T-helper 9 cell (primary cell): ENCODE results near the gene CCDC74A.
"Not testable (repeated sequence)": the region's sequence is repeated elsewhere in the genome, so short reads cannot be mapped to it uniquely, and the experiment has no call there.

Experiments
- DNase-seq: peaks from one replicate; pipeline ENCODE4 v3.0.0-alpha.2; 2020

Gene CCDC74A

DNA sequence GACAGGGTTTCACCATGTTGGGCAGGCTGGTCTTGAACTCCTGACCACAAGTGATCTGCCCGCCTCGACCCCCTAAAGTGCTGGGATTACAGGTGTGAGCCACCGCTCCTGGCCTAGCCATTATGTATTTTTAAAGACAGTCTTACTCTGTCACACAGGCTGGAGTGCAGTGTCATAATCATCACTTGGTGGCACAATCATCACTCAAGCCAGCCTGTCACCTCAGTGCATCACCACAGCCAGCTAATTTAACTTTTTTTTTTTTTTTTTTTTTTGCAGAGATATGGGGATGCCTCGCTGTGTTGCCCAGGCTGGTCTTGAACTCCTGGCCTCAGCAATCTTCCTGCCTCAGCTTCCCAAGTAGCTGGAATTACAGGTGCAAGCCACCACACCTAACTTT is 24.1 kb upstream of the CCDC74A start:
- not testable (repeated sequence) for DNase-seq

- not testable (repeated sequence) for DNase-seq
These were observed 23.5 kb upstream of the CCDC74A start for GRCh38 chr2:131504082-131504750.

- DNase-seq: no peak
These were observed 18.1 kb upstream of the CCDC74A start for GRCh38 chr2:131509615-131510014.

DNA sequence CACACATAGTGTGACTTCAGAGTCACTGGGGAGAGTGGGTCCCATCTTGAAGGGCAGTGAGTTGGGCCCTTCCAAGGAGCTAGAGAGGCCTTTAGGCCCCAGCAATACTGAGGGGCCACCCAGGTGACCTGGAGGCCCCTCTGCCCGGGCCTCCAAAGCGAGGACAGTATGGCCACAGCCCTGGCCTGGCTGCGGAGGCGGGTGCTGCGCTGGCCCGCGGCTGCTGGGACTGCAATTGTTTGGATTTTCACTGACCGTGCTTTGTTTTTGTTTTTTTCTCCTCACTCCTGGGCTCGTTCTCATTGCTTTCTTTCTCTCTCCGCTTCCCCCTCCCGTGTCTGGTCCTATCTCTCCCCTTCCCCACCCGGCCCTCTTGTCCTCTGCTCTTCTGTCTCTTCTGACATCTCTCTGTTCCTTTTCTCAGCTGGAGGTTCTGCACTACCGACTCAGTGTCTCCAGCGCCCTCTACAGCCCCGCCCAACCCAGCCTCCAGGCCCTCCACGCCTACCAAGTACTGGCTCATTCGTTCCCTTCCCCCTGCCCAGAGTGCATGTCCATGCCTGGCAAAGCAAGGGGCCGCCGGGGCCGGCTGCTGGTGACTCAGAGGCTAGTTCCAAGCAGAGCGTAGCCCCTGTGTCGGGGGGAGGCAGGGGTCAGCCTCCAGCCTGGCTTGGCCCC is 16.3 kb upstream of the CCDC74A start:
- DNase-seq: not testable (repeated sequence)

- not testable (repeated sequence) for DNase-seq
These were observed 15.5 kb upstream of the CCDC74A start for GRCh38 chr2:131511969-131512870.

DNA sequence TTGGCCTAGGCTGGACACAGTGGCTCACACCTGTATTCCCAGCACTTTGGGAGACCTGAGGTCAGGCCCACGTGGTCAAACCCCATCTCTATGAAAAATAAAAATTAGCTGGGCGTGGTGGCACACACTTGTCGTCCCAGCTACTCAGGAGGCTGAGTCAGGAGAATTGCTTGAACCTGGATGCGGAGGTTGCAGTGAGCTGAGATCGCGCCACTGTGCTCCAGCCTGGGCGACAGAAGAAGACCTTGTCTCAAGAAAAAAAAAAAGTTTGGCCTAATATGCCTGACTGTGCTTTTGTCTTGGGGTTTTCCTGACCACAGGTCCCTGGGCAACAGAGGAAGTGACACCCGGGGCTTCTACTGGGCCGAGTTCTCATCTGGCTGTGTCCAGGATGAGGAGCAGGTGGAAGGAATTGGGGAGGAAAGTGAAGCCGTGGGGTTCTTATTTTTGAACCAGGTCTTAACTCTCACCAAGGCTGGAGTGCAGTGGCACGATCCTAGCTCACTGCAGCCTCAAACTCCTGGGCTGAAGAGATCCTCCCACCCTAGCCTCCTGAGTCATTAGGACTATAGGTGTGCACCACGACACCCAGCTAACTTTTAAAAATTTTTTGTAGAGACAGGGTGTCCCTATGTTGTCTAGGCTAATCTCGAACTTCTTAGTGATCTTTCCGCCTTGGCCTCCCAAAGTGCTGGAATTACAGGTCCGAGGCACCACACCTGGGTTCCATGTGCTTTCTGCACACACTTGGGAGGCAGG is 13.1 kb upstream of the CCDC74A start:
- not testable (repeated sequence) for DNase-seq

DNA sequence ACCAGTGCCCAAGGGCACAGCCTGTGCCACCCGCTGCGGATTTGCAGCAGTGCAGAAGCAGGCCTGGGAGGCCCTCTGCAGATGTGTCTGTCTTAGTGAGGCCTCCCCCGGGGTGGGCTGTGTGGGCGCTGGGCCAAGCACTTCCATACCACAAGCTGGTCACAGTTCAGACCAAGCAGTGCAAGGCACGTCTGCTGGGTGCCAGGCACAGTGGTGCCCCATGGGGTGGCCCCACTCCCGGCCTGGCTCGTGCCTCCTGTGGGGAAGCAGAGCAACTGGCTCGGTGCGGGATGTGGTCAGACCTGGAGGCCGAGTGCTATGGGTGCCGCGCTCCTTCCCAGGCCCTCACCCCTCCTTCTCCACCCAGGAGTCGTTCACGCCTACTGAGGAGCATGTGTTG is 12.5 kb upstream of the CCDC74A start:
- not testable (repeated sequence) for DNase-seq

DNA sequence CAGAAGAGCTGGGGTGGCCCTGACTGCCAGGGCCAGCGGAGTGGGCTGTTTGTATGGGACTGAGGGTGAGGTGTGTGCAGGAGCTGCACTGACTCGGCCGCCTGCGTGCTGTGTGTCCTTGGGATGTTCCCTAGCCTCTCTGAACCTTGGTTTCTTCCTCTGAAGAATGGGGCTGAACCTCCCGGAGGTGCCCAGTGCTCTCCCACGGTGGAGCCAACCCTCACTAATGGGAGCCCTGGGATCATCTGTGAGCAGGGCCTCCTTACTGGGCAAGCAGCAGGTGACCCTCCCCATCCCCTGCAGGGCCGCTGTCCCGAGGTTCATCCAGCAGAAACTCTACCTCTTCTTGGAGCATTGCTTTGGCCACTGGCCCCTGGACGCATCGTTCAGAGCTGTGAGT is 11.7 kb upstream of the CCDC74A start:
- no peak for DNase-seq

DNA sequence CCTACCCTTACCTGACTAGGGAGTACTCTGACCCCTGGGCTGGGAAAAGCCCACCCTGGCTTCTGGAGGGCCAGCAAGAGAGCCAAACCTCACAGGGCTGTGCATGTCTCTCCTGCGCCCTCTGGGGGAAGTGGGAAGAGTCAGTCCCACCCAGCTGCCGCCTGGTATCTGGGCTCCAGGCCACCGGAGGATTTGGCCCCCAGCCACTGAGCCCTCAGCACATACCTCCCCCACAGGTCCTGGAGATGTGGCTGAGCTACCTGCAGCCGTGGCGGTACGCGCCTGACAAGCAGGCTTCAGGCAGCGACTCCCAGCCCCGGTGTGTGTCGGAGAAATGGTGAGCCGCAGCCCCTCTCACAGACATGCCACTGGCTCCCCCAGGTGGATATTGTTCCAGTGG is 11.1 kb upstream of the CCDC74A start:
- not testable (repeated sequence) for DNase-seq

DNA sequence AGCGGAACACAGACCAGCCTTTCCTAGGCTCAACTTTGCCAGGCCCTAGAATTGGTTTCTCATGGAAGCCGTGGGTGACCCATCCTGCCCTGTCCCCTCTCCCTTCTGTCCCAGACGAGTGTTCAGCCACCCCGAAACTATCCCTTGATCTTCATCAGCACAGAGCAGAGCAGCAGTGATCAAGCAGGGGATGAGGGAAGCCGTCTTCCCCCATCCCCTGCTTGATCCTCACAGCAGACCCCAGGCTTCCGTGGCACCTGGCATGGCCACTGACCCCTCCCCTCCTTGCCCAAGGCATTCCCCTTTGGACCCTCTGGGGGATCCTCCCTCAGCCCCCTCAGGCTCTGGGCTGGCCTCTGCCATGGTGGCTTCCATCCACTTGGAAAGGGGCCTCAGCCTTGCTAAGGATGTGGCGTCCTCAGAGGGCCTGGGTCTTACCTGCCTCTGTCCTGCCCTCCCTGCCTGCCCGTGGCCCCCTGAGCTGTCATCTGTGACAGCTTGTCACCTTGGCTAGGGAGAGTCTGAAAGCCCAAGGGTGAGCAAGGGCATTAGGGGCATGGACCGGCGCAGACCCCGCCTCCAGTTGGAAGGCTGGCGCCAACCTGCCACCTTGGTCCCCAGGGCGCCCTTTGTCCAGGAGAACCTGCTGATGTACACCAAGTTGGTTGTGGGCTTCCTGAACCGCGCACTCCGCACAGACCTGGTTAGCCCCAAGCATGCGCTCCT is 10.4 kb upstream of the CCDC74A start:
- no peak for DNase-seq

DNA sequence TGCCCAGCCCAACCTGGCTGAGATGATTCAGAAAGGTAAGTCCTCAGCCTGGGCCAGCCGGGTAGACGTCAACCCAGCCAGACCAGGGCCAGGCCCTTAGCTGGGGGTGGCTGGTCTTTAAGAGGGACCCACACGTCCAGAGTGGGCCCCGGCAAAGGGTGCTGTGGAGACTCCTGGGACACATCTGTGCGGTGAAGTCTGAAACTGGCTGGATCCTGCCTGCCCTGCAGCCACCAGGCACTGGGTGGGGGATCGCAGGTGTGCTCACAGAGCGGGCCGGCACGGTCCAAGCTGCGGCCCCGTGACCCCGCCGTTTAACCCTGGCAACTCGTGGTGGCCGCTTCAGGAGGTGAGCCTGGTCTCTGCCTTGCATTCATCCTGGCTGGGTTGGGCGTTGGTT is 9.8 kb upstream of the CCDC74A start:
- not testable (repeated sequence) for DNase-seq

- not testable (repeated sequence) for DNase-seq
These were observed 9.2 kb upstream of the CCDC74A start for GRCh38 chr2:131518531-131518930.

- no peak for DNase-seq
These were observed 8.2 kb upstream of the CCDC74A start for GRCh38 chr2:131519466-131519865.

DNA sequence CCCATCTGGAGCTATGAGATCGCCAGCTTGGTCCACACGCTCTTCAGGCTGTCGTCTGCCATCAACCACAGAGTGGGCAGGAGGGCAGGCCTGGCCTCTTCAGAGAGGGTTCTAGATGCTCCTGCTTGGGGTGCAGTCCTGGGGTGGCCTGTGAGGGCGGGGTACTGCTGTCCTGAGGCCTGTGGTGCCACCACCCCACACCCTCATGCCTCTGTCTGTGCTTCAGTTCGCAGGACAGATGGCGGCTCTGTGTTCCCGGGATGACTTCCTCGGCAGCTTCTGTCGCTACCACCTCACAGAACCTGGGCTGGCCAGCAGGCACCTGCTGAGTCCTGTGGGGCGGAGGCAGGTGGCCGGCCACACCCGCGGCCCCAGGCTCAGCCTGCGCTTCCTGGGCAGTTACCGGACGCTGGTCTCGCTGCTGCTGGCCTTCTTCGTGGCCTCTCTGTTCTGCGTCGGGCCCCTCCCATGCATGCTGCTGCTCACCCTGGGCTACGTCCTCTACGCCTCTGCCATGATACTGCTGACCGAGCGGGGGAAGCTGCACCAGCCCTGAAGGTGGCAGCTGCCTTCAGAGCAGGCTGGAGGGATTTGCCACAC is 7.7 kb upstream of the CCDC74A start:
- DNase-seq: not testable (repeated sequence)

GRCh38 chr2:131520526-131520925 is 7.2 kb upstream of the CCDC74A start:
- no peak for DNase-seq

DNA sequence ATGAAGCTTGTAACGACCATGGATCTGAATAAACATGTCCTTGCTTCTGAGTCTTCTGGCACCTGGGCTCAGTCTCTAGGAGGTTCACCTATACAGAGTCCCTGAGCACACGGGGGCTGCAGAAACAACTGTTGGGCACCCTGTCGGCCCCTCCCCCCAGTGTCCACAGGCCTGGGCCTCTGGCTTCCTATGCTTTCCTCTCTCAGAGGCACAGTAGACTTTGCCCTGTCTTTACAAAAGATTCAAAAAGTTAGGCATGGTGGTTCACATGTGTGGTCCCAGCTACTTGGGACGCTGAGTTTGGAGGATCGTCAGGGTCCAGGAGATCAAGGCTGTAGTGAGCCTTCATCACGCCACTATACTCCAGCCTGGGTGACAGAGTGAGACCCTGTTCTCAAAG is 6.2 kb upstream of the CCDC74A start:
- not testable (repeated sequence) for DNase-seq

- DNase-seq: no peak
These were observed 5.5 kb upstream of the CCDC74A start for GRCh38 chr2:131521961-131522781.

- DNase-seq: not testable (repeated sequence)
These were observed 2.4 kb upstream of the CCDC74A start for GRCh38 chr2:131525256-131525655.

DNA sequence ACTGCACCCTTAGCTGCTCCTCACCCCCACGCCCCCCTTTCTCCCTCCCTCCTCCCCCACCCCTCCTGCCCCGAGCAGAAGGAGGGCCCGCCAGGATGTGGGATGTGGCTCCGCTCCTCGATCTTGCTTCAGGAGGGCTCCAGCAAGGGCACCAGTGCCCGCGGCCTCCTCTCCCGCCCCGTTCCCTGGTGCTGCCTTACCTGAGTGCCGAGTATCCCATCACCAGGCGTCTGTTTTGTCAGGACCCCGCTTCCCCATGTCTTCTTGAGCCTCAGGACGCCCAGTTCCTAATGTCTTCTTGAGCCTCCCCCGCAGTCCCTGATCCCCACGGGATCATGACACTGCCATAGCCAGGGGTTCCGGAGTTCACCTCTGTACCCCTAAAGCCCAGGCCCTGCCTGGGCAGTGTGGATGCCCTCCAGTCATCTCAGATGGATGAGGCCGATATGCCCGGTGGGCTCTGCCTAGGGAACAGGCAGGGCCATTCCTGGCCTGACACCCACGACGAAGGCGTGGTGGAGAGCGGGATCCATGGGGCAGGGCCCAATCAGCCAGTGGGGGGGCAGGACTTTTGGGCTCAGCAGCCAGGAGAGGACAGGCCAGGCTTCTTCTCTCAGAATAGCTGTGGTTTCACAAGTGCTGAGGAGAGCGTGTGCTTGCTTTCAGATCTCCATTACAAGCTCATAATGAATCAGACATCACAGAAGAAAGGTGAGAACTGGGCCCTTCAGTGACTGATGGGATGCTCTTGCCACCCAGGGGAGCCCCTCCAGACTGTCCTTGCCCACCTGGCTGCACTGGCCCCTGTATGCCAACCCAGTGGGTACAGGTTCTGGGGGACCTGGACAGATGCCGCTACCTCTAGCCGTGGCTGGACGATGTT is 1.5 kb downstream of the CCDC74A start:
- not testable (repeated sequence) for DNase-seq
